HG03439 (cell line): Measurements from ENCODE around the gene VTI1A.

Source experiments
- ATAC-seq: cut with Tn5 transposase; IDR thresholded peaks from one replicate; pipeline ENCODE4 v1.9.1; 2021; ENCODE audit warnings: mild to moderate bottlenecking, moderate library complexity; ENCODE audit not compliant: unreplicated experiment

VTI1A gene

DNA sequence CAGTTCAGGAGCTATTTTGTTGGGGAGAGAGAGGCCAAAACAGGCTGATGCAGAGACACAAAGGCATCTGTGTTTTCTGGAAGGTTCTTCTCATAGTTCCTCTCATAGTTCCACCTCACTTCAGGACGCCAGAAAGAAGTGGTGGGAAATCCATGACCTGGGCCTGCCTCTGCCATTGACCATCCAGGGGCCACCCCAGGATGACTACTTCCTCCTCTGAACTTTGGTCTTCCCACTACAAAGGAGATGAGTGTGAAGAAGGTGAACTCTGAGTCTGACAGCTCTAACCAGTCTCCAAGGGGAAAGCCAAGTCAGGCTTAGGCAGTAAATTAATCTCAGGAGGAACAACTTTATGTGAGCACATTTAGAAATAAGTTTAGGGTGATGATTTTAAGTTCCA, 327.2 kb downstream of the VTI1A start:
- ATAC-seq: no peak

DNA sequence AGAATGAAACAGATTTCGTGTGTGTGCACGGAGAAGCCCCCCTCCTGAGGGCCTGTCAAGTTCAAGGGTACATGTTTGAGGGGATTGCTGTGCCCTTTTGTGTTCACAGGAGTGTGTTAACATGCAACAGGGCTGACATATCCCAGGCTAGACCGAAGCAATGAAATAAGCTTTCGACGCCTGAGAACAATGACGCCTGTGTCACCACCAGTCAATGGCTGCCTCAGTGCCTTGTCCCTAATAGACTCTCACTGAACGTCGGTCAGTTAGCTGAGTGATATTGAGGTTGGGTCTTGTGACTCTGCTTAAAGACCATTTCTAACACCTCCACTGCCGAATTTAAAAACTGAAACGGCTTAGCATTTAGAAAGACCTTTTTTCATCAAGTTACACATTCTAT, 327.8 kb downstream of the VTI1A start:
- no peak for ATAC-seq

DNA sequence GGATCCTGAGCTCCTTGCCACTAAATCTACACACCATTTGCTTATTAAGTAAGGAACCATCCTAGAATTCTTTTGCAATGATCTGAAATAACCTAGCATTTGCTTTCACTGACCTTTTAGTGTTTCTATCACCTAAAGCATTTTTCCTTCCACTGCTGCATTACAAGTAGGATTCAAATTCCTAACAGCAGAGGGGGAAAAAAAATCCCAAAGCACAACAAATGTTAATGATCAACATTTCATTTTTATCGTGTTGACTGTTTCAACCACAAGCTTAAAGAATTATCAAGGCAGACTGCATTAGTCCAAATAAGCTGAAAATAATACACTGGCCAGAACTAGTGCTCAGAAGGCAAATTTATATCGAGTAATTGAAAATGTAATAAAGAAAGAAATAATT, 328.4 kb downstream of the VTI1A start:
- no peak for ATAC-seq

DNA sequence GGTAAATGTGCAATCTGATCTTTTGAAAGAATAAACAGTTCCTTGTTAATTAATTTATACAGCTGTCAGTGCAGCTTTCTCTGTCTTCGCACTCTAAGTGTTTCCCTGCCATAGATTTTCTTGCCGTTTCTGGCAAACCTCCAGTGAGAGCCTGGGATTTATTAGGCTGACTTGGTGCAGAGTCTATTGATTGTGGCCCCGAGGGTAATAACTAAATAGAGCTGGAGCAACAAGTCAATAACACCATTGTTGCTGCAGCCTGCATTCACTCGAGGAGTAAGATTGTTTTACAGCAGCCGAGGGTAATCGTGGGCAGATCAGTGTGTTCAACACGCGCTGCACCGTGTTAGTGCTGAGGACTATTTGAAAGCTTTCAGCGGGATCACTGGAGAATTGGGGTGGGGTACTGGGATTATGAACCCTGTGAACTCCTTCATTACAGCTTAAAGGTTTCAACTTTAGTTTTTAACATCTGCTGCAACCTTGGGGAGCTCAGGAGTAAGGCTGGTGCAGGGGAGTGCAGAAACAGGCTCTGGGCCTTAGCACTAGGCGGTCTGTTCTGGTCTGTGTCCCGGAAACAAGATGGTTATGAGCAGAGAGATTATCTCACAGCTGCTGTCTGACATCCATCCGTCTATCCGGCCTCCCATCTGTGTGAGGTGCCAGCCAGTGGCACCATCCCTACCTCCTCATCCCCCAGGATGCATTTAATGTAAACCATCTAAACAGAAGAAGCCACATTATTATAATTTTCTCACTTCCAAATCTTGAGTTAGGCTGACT, 329.1 kb downstream of the VTI1A start:
- no peak for ATAC-seq

DNA sequence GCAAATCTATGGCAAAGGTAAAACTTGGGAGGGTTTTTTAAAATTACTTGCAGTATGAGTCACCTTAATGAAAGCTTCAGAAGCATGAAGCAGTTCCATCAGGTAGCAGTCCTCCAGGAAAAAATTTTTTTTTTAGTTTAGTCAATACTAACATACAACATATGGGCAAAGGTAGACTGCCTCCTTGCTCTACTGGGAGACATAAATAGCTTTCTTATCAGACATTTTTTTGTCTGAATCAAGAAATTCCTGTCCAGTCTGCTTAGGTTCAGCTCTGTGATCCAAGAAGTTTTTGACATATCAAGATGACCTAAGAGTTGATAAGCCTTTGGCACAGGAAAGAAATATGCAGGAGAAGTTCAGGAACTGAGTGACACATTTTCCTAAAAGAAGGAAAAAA, 331.6 kb downstream of the VTI1A start:
- ATAC-seq: no peak

DNA sequence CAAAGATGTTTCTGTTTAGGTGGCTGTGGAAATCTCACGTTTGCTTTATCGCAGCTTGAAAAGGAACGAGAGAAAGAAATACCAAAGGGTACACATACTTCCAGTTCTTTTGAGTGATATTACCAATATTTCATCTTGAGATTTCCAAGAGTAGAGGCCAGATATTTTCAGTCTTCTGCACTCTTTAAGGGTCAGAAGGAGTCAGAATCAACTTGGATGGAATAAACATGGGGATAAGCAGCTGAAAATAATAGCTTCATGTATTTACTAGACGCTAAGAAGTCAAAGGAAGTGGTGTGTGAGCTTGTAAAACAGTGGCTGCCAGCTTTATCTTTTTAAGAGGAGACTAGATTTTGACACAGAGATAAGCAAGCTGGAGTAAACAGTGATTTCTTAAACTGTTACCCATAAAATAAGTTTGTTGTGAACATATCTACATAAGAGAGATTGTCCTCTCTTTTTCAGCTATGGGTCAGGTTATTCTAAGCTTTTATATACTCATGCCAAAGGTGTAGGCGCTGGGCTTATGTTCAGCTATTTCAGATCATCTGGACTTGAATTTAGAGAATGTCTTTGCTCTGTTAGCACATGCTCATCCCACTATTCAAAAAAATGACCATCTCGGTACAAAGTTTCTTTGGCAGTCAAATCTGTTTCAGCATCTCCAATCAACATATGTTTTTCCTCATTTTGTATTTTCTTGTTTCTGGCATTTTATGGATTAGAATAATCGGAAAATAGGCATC, 332.2 kb downstream of the VTI1A start:
- no peak for ATAC-seq

DNA sequence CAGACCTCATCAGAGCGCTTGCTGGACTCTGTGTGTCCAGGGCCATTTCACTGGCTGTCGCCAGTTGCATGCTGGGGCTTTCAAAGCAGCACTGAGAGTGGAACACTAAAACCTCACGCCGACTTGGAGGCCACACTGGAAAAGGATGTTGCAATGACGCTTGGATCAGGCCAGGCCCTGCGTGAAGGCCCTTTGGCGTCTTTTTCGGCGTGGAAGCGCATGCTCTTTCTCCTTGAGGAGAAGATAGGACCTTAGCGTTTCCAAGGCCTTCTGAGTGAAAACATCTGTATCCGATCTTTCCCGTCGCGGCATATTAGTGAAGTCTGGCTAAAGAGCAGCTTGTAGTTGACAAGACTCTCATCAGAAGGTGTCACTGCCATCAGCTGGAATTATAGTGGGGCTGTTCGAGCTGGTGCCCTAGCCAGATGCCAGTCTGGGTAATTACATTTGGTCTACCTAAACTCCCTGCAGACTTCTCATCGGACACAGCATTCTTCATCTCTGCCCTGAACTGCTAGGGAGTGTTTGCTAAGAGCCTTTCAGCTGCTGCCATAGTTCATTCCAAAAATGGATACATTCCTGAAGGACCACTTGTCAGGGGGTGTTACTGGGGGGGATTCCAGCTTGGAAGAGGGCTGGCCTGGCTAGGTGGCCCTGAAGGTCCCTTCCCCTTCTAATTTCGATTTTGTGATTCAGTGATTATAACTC, 335.3 kb downstream of the VTI1A start:
- ATAC-seq: no peak

DNA sequence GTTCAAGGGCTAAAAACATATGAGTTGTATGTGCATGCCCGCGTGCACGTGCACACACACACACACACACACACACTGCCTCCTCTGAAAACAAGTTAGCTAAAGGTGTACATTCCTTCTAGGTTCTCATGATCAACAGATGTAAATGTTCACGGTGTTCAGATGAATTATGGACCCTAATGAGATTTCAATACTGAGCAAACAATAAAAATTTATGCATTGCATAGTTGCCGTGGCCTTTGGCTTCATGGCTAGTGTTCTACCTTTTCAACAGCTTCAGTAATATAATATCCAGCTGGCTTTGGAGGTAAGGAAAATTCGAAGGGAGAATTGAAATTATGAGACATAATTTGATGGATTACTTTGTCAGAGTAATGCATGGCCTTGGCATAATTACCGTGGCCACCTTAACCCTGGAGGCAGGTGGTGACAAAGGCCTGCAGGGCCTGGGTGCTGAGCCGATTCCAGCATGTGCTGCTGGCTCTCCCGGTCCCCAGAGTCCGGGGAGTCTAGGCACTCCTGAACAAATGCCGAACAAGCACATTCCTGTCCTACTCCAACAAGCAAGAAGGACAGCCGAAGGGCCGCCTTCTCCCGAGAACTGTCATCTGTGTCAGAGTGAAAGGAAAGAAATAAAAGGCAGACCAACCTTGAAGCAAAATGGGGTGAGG, 336.5 kb downstream of the VTI1A start:
- ATAC-seq: no peak

DNA sequence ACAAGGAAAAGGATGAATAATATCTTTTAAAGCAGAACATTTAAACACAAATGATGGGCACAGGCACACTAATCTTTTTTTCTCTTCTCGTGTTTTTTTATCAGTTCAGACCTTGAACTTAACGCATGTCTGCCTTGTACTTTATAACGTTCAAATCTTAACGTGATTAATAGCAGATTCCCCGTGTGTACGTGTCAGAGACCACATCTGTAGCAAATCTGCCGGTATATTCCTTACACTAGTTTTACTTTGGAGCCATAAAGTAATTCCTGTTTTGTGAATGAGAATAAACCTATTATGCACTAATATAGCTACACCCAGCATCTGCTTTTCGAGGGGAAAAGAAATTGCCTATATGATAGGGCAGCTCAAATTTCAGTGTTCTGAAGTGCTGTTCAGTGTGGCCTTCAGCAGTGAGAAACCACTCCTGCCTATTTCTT, 337.0 kb downstream of the VTI1A start:
- no peak for ATAC-seq

DNA sequence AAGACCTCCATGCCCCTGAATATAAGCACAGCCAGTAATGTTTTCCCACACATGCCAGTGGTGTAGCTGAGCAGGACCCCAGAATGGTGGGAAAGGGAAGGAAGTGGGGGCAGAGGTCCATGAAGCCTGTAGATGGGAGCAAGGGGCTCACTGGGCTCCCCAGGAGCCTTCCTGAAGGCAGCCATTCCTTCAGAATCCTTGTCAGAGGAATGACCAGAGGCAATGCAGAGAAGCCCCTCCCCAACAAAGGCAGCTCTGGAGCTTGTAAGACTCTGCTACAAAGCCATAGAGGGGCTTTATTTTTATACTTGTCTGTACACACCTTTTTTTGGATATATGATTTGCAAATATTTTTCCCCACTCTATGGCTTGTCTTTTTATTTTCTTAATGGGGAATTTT, 338.1 kb downstream of the VTI1A start:
- ATAC-seq: no peak

DNA sequence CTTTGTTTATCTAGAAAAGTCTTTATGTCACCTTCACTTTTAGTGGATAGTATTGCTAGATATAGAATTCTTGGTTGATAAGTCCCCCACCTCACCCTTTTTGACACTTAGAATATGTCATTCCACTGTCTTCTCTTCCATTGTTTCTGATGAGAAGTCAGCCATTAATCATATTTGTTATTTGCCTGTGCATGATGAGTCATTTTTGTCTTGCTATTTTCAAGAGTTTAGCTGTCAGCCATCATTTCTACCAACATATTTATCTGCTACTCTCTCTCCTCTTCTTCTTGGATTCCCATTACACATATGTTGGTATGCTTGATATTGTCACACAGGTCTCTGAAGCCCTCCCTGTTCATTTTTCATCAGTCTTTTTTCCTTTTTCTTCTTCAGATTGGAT, 342.2 kb downstream of the VTI1A start:
- ATAC-seq: no peak

DNA sequence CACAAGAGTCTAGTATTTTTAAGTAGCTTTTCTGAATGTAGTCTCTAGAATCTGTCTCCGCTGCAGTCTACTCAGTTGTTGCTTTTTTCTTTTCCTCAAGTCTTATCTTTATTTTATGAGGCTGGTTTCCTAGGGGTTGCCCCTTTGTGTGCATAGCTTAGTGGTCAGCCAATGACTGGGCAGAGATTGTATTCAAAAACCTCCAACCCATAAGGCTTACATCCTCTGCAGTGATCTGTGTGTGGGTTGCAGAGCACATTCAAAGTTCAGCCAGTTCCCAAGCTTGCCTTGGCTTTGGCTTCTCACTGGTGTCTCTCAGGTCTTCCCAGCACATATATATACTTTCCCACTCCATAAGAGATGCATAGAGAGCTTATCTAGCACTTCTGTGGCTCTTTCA, 343.0 kb downstream of the VTI1A start:
- no peak for ATAC-seq

DNA sequence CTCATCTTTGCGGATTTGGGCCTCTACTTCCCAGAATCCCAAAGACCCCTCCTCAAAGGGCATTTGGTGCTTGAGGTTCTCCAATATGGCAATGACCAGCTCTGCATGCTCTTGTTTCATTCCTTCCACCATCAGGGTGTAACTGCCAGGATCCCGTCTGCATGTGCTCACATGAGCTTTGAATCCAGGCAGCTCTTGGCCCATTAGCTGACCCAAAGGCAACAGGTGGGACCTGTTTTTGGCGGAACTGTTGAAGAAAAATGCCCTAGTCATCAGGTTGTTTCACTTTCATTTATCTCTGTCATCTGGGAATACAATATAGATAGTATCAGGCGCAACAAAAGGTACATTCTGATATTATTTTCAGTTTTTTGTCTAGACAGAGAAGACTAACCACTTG, 343.9 kb downstream of the VTI1A start:
- no peak for ATAC-seq

DNA sequence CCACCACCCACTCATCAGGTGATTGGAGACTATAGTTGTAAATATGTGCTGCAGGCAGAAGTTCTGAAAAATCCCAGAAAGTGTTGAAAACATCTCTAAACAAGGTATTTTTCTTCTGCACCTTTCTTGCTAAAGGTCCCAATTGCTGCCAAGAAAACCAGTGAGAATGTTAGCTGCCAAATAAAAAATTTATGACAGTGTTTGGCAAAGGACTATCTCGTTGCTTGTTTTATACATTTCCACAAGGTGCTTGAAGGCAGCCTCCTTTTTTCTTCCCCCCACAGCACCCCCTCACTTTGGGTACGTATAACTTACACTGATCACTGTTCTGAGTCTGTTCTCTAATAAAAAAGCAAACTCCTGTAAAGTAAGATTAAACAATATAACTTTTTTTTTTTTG, 344.4 kb downstream of the VTI1A start:
- ATAC-seq: no peak

DNA sequence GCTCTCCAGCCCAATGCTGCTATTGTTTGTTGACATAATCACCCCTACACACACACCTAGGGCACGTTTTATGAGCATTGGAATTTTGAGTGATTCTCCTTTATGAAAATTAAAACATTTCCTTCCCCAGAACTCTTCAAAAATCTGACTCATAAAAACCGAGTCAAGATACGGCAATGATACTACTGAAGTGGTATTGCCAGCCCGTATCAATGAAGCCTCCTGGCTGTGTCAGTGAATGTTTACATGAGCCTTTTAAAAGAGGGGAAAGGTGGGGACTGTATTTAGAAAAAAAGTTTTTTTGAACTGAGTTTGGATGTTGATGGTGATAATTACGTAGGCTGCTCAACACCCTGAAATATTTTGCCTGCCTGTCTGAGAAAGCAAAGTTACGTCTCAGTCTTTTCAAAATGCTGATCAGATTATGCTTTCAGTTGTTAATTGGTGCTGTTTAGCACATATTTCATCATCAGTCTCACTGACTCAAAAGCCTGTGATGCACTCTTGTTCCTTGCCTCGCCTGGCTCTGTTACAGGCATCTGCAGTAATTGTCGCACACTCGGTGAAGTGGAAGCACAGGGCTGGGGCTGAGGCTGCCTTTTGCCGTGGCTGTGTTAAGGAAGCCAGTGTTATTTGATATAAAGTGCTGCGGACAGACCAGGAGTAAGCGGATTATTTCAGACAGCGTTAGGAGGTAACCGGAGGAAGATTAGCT, 345.6 kb downstream of the VTI1A start:
- ATAC-seq: no peak

DNA sequence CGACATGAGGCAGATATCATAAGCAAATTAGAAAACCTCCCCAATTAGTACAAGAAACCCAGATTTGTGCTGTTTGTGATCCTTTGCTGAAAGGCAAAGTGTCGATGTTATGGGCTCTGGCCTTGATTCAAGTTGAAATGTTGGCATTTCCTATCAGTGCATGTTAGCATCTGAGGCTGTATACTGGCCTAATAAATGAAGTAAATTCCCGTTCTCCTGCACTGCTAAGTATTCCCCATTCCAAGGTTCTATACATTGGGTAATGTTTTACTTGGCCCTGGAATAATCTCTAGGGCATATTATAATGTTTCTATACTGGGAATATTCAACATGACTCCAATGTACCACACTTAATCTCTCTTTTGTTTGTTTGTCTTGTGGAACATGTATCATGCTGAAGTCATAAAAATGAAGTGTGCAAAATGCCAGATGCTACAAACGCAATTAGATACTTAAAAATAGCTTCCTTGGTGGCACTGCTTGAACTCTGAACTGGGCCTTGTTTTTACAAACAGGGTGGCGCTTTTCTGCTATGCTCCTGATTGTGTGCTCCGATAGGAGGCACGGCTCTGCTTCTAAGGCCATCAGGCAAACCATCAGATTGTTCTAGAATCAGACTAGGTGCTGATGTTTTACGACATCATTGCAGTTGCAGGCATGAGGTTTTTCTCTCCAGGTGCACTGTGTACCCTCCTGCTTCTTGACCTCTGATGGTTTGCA, 346.3 kb downstream of the VTI1A start:
- ATAC-seq: no peak

DNA sequence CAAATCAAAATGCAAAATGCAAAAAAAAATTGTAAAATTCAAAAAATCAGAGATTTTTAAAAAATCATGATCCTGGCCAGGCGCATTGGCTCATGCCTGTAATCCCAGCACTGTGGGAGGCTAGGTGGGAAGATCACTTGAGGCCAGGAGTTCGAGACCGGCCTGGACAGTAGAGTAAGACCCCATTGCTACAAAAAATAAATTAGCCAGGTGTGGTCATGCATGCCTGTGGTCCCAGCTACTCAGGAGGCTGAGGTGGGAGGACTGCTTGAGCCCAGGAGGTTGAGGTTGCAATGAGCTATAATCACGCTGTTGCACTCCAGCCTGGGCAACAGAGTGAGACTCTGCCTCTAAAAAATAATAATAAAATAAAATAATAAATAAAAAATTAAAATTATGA, 347.2 kb downstream of the VTI1A start:
- no peak for ATAC-seq

DNA sequence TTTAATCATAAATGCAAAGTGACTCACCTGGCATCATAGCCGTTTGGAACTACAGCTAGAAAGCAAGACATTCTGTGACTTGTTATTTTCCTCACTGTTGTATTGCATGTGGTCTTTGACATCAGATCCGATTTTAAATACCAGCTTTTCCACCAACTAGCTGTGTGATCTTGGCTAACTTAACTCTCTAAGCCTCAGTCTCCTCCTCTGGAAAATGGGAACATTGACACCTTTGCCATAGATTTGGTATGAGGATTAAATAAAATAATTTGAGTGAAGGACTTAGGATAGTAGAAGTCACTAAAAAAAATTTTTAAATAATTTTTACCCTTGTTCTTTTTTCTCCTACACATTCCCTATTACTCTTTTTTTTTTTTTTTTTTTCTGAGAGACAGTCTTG, 348.1 kb downstream of the VTI1A start:
- ATAC-seq: no peak

DNA sequence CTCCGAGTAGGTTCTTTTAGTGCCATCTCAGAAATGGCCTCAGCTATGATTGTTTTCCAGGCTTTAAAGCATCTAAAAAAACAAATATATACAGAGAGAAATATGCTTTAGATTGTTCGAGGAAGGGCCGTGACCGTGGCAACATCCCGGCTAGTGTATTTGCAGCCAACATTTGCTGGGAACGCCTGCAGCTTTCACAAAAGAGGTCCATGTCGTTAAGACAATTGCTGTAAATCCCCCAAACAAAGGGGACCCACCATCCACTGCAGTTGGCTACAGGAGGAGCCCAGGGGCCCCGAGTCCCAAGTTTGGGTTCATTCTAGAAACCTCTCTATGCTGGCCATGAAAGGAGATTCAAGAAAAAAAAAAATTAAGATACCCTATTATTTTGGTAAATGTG, 350.2 kb downstream of the VTI1A start:
- ATAC-seq: no peak

DNA sequence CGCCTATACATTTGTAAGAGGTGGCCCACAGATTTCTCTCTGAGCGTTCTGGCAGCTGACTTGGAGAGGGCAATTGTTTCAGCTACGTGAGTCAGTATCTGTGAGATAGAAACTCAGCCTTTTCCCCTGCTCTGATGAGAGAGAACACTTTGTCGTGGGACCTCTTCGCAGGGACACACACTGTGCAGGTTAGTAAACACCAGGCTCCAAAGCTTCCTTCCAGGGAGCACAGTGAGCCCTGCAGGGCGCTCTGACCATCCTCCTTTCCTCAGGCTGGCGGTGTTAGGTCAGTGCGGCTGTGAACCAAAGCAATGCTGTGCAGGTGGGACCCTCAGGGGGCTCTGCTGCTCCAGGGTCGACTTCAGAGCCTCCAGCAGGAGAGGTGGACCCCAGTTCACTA, 350.8 kb downstream of the VTI1A start:
- no peak for ATAC-seq
